ENCODE data around the gene DYRK1A. TPM values are rescaled to one million over a fixed set of nuclear protein-coding genes. Genes with fewer than 3 reads are reported as not detected.

DYRK1A gene
- polyA plus RNA-seq, 1 donor from 2014 or later: 94.8 TPM

DNA sequence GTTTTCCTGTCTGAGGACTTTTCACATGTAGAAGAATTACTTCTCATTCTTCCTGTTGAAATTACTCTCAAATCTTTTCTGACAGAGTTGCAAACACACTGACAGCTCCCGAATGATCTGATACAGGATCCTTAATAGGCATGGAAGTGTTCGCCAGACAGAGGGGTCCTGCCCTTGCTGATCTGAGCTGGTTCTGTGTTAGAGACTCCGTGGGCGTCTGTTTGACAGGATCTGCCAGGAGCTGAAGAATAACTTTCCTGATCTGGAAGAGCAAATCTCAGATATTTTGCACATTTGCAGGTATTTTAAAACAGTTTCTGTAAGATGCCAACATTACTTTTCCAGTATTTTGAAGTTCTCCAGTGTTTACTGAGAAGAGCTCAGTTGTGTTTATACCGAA lies 202.3 kb downstream of the DYRK1A start:
- no peak for TF ChIP-seq TAF1 (IDR thresholded peaks at IDR 0.05; ENCODE audit: low read depth)
- TF ChIP-seq, protein P1, sequence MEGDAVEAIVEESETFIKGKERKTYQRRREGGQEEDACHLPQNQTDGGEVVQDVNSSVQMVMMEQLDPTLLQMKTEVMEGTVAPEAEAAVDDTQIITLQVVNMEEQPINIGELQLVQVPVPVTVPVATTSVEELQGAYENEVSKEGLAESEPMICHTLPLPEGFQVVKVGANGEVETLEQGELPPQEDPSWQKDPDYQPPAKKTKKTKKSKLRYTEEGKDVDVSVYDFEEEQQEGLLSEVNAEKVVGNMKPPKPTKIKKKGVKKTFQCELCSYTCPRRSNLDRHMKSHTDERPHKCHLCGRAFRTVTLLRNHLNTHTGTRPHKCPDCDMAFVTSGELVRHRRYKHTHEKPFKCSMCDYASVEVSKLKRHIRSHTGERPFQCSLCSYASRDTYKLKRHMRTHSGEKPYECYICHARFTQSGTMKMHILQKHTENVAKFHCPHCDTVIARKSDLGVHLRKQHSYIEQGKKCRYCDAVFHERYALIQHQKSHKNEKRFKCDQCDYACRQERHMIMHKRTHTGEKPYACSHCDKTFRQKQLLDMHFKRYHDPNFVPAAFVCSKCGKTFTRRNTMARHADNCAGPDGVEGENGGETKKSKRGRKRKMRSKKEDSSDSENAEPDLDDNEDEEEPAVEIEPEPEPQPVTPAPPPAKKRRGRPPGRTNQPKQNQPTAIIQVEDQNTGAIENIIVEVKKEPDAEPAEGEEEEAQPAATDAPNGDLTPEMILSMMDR (IDR thresholded peaks at IDR 0.05; ENCODE audit: poor library complexity, severe bottlenecking): no peak
- no peak for TF ChIP-seq RAD21 (conservative IDR thresholded peaks at IDR 0.05)
- TF ChIP-seq EZH2 (IDR thresholded peaks at IDR 0.05; ENCODE audit: borderline replicate concordance, insufficient read depth, low read length, poor library complexity, severe bottlenecking): no peak
- no peak for TF ChIP-seq EP300 (conservative IDR thresholded peaks at IDR 0.05; ENCODE audit: poor library complexity, severe bottlenecking)
- TF ChIP-seq, protein P2, sequence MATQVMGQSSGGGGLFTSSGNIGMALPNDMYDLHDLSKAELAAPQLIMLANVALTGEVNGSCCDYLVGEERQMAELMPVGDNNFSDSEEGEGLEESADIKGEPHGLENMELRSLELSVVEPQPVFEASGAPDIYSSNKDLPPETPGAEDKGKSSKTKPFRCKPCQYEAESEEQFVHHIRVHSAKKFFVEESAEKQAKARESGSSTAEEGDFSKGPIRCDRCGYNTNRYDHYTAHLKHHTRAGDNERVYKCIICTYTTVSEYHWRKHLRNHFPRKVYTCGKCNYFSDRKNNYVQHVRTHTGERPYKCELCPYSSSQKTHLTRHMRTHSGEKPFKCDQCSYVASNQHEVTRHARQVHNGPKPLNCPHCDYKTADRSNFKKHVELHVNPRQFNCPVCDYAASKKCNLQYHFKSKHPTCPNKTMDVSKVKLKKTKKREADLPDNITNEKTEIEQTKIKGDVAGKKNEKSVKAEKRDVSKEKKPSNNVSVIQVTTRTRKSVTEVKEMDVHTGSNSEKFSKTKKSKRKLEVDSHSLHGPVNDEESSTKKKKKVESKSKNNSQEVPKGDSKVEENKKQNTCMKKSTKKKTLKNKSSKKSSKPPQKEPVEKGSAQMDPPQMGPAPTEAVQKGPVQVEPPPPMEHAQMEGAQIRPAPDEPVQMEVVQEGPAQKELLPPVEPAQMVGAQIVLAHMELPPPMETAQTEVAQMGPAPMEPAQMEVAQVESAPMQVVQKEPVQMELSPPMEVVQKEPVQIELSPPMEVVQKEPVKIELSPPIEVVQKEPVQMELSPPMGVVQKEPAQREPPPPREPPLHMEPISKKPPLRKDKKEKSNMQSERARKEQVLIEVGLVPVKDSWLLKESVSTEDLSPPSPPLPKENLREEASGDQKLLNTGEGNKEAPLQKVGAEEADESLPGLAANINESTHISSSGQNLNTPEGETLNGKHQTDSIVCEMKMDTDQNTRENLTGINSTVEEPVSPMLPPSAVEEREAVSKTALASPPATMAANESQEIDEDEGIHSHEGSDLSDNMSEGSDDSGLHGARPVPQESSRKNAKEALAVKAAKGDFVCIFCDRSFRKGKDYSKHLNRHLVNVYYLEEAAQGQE (IDR thresholded peaks at IDR 0.05; ENCODE audit: borderline replicate concordance): no peak
- no peak for TF ChIP-seq SMC3 (conservative IDR thresholded peaks at IDR 0.05; ENCODE audit: poor library complexity)
- TF ChIP-seq MXI1 (conservative IDR thresholded peaks at IDR 0.05; ENCODE audit: poor library complexity, severe bottlenecking): no peak
- TF ChIP-seq POLR2AphosphoS5 (IDR thresholded peaks at IDR 0.05): no peak
- no peak overlapping the region for H3K4me2 ChIP-seq (ENCODE audit: low read length)
- H3K36me3 ChIP-seq (ENCODE audit: insufficient read depth, low read length): no peaks in the 10 kb centered on the region
- no peaks in the 10 kb centered on the region for H4K20me1 ChIP-seq (ENCODE audit: insufficient read depth)
- no peak overlapping the region for H3K27ac ChIP-seq (ENCODE audit: low read length)
- H2AFZ ChIP-seq (ENCODE audit: low read depth, low read length): no peak overlapping the region
- no peak overlapping the region for H3K4me3 ChIP-seq (ENCODE audit: low read length)
- H3K9me3 ChIP-seq (ENCODE audit: low read length): no peaks in the 10 kb centered on the region
- no peaks in the 10 kb centered on the region for H3K9me2 ChIP-seq (ENCODE audit: insufficient read depth, low read length)
- no peaks in the 10 kb centered on the region for H3K27me3 ChIP-seq (ENCODE audit: insufficient read depth, low read depth, low read length)
- no peaks in the 10 kb centered on the region for H3F3A ChIP-seq (ENCODE audit: insufficient read depth, low read length, poor library complexity, severe bottlenecking)
- H3K9ac ChIP-seq (ENCODE audit: low read length): no peak overlapping the region
- no peaks in the 10 kb centered on the region for H3K79me2 ChIP-seq (replicated peaks; ENCODE audit: insufficient read depth, low read length)

DNA sequence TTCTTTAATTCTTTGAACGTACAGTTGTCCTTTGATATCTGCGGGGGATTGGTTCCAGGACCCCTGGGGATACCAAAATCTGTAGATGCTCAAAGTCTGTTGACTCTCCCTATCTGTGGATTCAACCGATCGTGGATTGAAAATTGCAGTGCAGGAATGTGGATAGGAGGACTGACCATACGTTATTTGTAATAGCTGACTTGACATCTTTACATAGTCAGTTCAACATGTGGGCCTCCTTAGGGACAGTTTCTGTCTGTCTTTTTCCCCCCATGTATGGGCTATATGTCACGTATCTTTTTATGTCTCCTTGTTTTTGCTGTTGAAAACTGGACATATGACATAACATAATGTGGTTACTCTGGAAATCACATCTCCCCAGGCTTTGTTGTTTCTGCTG lies 204.9 kb downstream of the DYRK1A start:
- H3K27ac ChIP-seq (ENCODE audit: low read length): no peak overlapping the region
- H3F3A ChIP-seq (ENCODE audit: insufficient read depth, low read length, poor library complexity, severe bottlenecking): no peaks in the 10 kb centered on the region
- H3K27me3 ChIP-seq (ENCODE audit: insufficient read depth, low read depth, low read length): no peaks in the 10 kb centered on the region
- no peak overlapping the region for H2AFZ ChIP-seq (ENCODE audit: low read depth, low read length)
- H3K9ac ChIP-seq (ENCODE audit: low read length): no peak overlapping the region
- no peak overlapping the region for H3K4me3 ChIP-seq (ENCODE audit: low read length)
- H3K36me3 ChIP-seq (ENCODE audit: insufficient read depth, low read length): no peaks in the 10 kb centered on the region
- no peaks in the 10 kb centered on the region for H3K9me3 ChIP-seq (ENCODE audit: low read length)
- no peaks in the 10 kb centered on the region for H3K79me2 ChIP-seq (replicated peaks; ENCODE audit: insufficient read depth, low read length)
- H4K20me1 ChIP-seq (ENCODE audit: insufficient read depth): no peaks in the 10 kb centered on the region
- TF ChIP-seq, protein P1 (IDR thresholded peaks at IDR 0.05; ENCODE audit: poor library complexity, severe bottlenecking): no peak
- H3K9me2 ChIP-seq (ENCODE audit: insufficient read depth, low read length): no peaks in the 10 kb centered on the region
- no peak overlapping the region for H3K4me2 ChIP-seq (ENCODE audit: low read length)
